H1 (cell line): ENCODE measurements around the gene THPO. TPM values are rescaled to one million over a fixed set of nuclear protein-coding genes. Genes with fewer than 3 reads are reported as not detected.

ENCODE experiments used
- CTCF ChIA-PET: fragments of 300-600 bp; sonication (Branson Sonifier 250); formaldehyde crosslinking; loops from one replicate; lab custom pipeline; 2021; ENCODE audit not compliant: partially characterized antibody; lab: Charles Lee
- POLR2A ChIA-PET: fragments of 300-600 bp; sonication (Branson Sonifier 250); formaldehyde crosslinking; loops from one replicate; lab custom pipeline; 2021; ENCODE audit warnings: inconsistent platforms; ENCODE audit not compliant: partially characterized antibody; lab: Charles Lee
- DNase-seq, 2 experiments: peaks; one replicate each; pipeline versions ENCODE4 v3.0.0 to v3.0.0-alpha.2; 2010 to 2022; ENCODE audit warnings: low spot score in 2 of 2, low read depth in 1 of 2, mixed read lengths in 1 of 2
- FAIRE-seq: peaks from 2 replicates; lab custom pipeline; 2011; peaks lifted over from hg19 to GRCh38; lab: Jason Lieb, UNC
- H2AFZ ChIP-seq: 2 replicates; pipeline ENCODE4 v1.8.1; 2012; ENCODE audit warnings: low read length, inconsistent platforms
- H2AK5ac ChIP-seq: 2 replicates; pipeline ENCODE4 v1.6.1; 2013; ENCODE audit warnings: low read depth, low read length
- H2BK120ac ChIP-seq: replicated peaks from 2 replicates; pipeline ENCODE3; 2013; ENCODE audit warnings: low read depth, low read length, inconsistent platforms
- H2BK12ac ChIP-seq: 2 replicates; pipeline ENCODE4 v1.6.1; 2013; ENCODE audit warnings: low read depth, low read length
- H2BK15ac ChIP-seq: 2 replicates; pipeline ENCODE4 v1.6.1; 2013; ENCODE audit warnings: low read length
- H2BK20ac ChIP-seq: 2 replicates; pipeline ENCODE4 v1.6.1; 2013; ENCODE audit warnings: low read length
- H2BK5ac ChIP-seq: 2 replicates; pipeline ENCODE4 v1.6.1; 2013; ENCODE audit warnings: low read depth, low read length
- H3K14ac ChIP-seq: 2 replicates; pipeline ENCODE4 v1.6.1; 2013; ENCODE audit warnings: inconsistent platforms; ENCODE audit not compliant: insufficient read length
- H3K18ac ChIP-seq: 2 replicates; pipeline ENCODE4 v1.6.1; 2013; ENCODE audit warnings: low read length; ENCODE audit errors: extremely low read depth
- H3K23ac ChIP-seq: 2 replicates; pipeline ENCODE4 v1.6.1; 2013; ENCODE audit warnings: inconsistent platforms; ENCODE audit not compliant: insufficient read length
- H3K23me2 ChIP-seq: 2 replicates; pipeline ENCODE4 v1.6.1; 2013; ENCODE audit warnings: low read depth, low read length
- H3K27ac ChIP-seq: 2 replicates; pipeline ENCODE4 v1.6.1; 2011; ENCODE audit warnings: low read depth, low read length, inconsistent platforms
- H3K27me3 ChIP-seq, 4 experiments: replicated peaks in 1 of 4; 1 replicate in 1 of 4; 2 replicates in 3 of 4; pipeline versions ENCODE4 v1.6.1 to v1.8.1; 2011 to 2013; ENCODE audit warnings: low read length in 3 of 4, mild to moderate bottlenecking in 3 of 4, inconsistent platforms in 2 of 4, mixed read lengths in 2 of 4, moderate library complexity in 1 of 4; ENCODE audit not compliant: control insufficient read depth in 3 of 4, insufficient read depth in 3 of 4; ENCODE audit errors: extremely low read depth in 1 of 4
- H3K36me3 ChIP-seq, 4 experiments: 2 replicates each; pipeline versions ENCODE4 v1.6.1 to v1.8.1; 2011 to 2013; ENCODE audit warnings: mild to moderate bottlenecking in 4 of 4, low read length in 3 of 4, moderate library complexity in 2 of 4, control low read depth in 1 of 4, inconsistent platforms in 1 of 4; ENCODE audit not compliant: insufficient read depth in 4 of 4, control insufficient read depth in 2 of 4
- H3K4ac ChIP-seq: replicated peaks from 2 replicates; pipeline ENCODE3; 2013; ENCODE audit warnings: low read length, low read depth, mixed read lengths, inconsistent platforms; ENCODE audit not compliant: insufficient read length
- H3K4me1 ChIP-seq, 4 experiments: replicated peaks in 1 of 4; 1 replicate in 1 of 4; 2 replicates in 3 of 4; pipeline versions ENCODE4 v1.6.1 to v1.8.1; 2011 to 2013; ENCODE audit warnings: low read length in 3 of 4, inconsistent platforms in 2 of 4, mixed read lengths in 1 of 4; ENCODE audit not compliant: insufficient read depth in 4 of 4, control insufficient read depth in 3 of 4
- H3K4me2 ChIP-seq, 2 experiments: 2 replicates each; pipeline versions ENCODE4 v1.6.1 to v1.8.1; 2011 to 2013; ENCODE audit warnings: low read depth in 2 of 2, low read length in 2 of 2, control low read depth in 1 of 2, inconsistent platforms in 1 of 2, mild to moderate bottlenecking in 1 of 2; ENCODE audit not compliant: insufficient read depth in 1 of 2
- H3K4me3 ChIP-seq, 4 experiments: fragments of 200-600, 300-600 bp in 1 of 4; sonication (generic), shearing (Covaris generic), sonication (Bioruptor Twin) in 1 of 4; 2 replicates each; pipeline versions ENCODE4 v1.5.1 to v1.8.1; 2011 to 2016; ENCODE audit warnings: low read length in 4 of 4, low read depth in 3 of 4, control low read depth in 2 of 4, inconsistent platforms in 2 of 4, mild to moderate bottlenecking in 2 of 4, mixed read lengths in 1 of 4, moderate library complexity in 1 of 4; ENCODE audit not compliant: insufficient read depth in 2 of 4; ENCODE audit errors: extremely low read depth in 1 of 4
- H3K56ac ChIP-seq: replicated peaks from 2 replicates; pipeline ENCODE3; 2013; ENCODE audit warnings: low read depth, mild to moderate bottlenecking, mixed read lengths, low read length, inconsistent platforms; ENCODE audit not compliant: insufficient read length
- H3K79me1 ChIP-seq: 2 replicates; pipeline ENCODE4 v1.6.1; 2013; ENCODE audit warnings: low read depth, low read length, control low read depth
- H3K79me2 ChIP-seq, 2 experiments: 2 replicates each; pipeline versions ENCODE4 v1.6.1 to v1.8.1; 2012 to 2013; ENCODE audit warnings: low read length in 2 of 2, mild to moderate bottlenecking in 2 of 2, inconsistent platforms in 1 of 2; ENCODE audit not compliant: insufficient read depth in 2 of 2, control insufficient read depth in 1 of 2
- H3K9ac ChIP-seq, 4 experiments: replicated peaks in 1 of 4; 1 replicate in 1 of 4; 2 replicates in 3 of 4; pipeline versions ENCODE4 v1.6.1 to v1.8.1; 2011 to 2013; ENCODE audit warnings: low read depth in 3 of 4, low read length in 3 of 4, control low read depth in 2 of 4, mild to moderate bottlenecking in 2 of 4, moderate library complexity in 2 of 4, inconsistent platforms in 1 of 4; ENCODE audit errors: extremely low read depth in 1 of 4
- H3K9me3 ChIP-seq, 2 experiments: 2 replicates each; pipeline versions ENCODE4 v1.6.1 to v1.8.1; 2012 to 2013; ENCODE audit warnings: mild to moderate bottlenecking in 2 of 2, moderate library complexity in 2 of 2, control low read depth in 1 of 2, inconsistent platforms in 1 of 2, low read depth in 1 of 2, low read length in 1 of 2, mixed read lengths in 1 of 2; ENCODE audit not compliant: insufficient read depth in 2 of 2
- H4K20me1 ChIP-seq, 2 experiments: replicated peaks in 1 of 2; 2 replicates each; pipeline versions ENCODE3 to v1.8.1; 2011 to 2013; ENCODE audit warnings: inconsistent platforms in 2 of 2, low read length in 2 of 2, mild to moderate bottlenecking in 1 of 2; ENCODE audit not compliant: insufficient read depth in 2 of 2, control insufficient read depth in 1 of 2
- H4K5ac ChIP-seq: 2 replicates; pipeline ENCODE4 v1.6.1; 2013; ENCODE audit warnings: low read length, low read depth, mixed read lengths, inconsistent platforms; ENCODE audit not compliant: insufficient read length
- H4K8ac ChIP-seq: 2 replicates; pipeline ENCODE4 v1.8.0; 2013; ENCODE audit warnings: mild to moderate bottlenecking, moderate library complexity, low read length, inconsistent platforms; ENCODE audit not compliant: insufficient read depth; ENCODE audit errors: extremely low read depth
- H4K91ac ChIP-seq: replicated peaks from 2 replicates; pipeline ENCODE3; 2013; ENCODE audit warnings: low read length, mixed read lengths, inconsistent platforms; ENCODE audit not compliant: insufficient read length
- CHD2 ChIP-seq: IDR thresholded peaks from 2 replicates; pipeline ENCODE4 v1.6.1; 2012; ENCODE audit warnings: low read length, improper control_type of control experiment
- JUND ChIP-seq: IDR thresholded peaks from 2 replicates; pipeline ENCODE4 v1.6.1; 2011; ENCODE audit warnings: mild to moderate bottlenecking, improper control_type of control experiment, low read length
- SIX5 ChIP-seq: IDR thresholded peaks from 2 replicates; pipeline ENCODE4 v1.6.1; 2011; ENCODE audit warnings: mild to moderate bottlenecking, low read depth, low read length
- TAF1 ChIP-seq: IDR thresholded peaks from 2 replicates; pipeline ENCODE4 v1.6.1; 2011; ENCODE audit warnings: mild to moderate bottlenecking, low read depth, low read length
- whole genome bisulfite sequencing, 2 experiments: shearing (Covaris generic) in 1 of 2; methylation state at CpG; one replicate each; pipeline versions ENCODE4 v1.1.6 to v1.1.7; 2013 to 2015; ENCODE audit warnings: low lambda C conversion rate in 2 of 2, mixed read lengths in 2 of 2, inconsistent platforms in 1 of 2, low coverage in 1 of 2, missing lambda C conversion rate in 1 of 2; ENCODE audit not compliant: insufficient replicate concordance in 2 of 2, insufficient coverage in 1 of 2, insufficient read length in 1 of 2; ENCODE audit errors: extremely low coverage in 1 of 2, missing lambda C conversion rate in 1 of 2; 5-methylcytosine and 5-hydroxymethylcytosine counted together
- polyA plus RNA-seq, 7 experiments: library from polyadenylated mRNA; depleted of rRNA in 3 of 7; stranded (reverse) in 5 of 7; unstranded in 2 of 7; fragments of >200 nt in 5 of 7; fragments of 200-250 nt in 2 of 7; gene quantifications; 1 replicate in 5 of 7; 2 replicates in 1 of 7; 4 replicates in 1 of 7; pipeline versions ENCODE4 v1.2.1 to v1.2.3, GENCODE V29; 2011 to 2013; ENCODE audit warnings: missing spikeins in 2 of 7, mixed read lengths in 2 of 7
- total RNA-seq: library from RNA; stranded (reverse); fragmentation: NEBNext Ultra II Directional; extraction: Animal tissue kit (Norgen Biotek cat#: 25700); gene quantifications from 2 replicates; pipeline ENCODE4 v1.2.1, GENCODE V29; 2021

The THPO gene
- total and polyA plus RNA-seq, 2 of the 8 experiments (the other 6 are each of a cell fraction or from before 2014, with no cell fraction given), result 0.82 to 1.2 TPM

- no peaks in the 10 kb centered on the region for H3K9me3 ChIP-seq
- FAIRE-seq (no peak), DNase-seq (no peak)
- H3K56ac ChIP-seq, result no peak overlapping the region
- H3K79me2 ChIP-seq, result no peaks in the 10 kb centered on the region
- peaks cover 2% of the 10 kb centered on the region; the same call in 1 of the 2 replicates for H3K23me2 ChIP-seq
- H4K20me1 ChIP-seq, result peaks cover 0 to 1% of the 10 kb centered on the region in 2 experiments
- no peak overlapping the region for H2BK12ac ChIP-seq
- no peak overlapping the region for H3K9ac ChIP-seq
- H2BK15ac ChIP-seq, result no peak overlapping the region
- no peak for TF ChIP-seq JUND
- no peak for TF ChIP-seq CHD2
- no peak for TF ChIP-seq SIX5
- TF ChIP-seq TAF1, result no peak
- no peaks in the 10 kb centered on the region for H3K27me3 ChIP-seq
- no peak overlapping the region for H3K4me3 ChIP-seq
- no peak overlapping the region for H3K27ac ChIP-seq
- H2AFZ ChIP-seq, result no peak overlapping the region
- H3K23ac ChIP-seq, result no peak overlapping the region
- 99% methylated on average over 8 of the region's 8 CpGs; no CpG with 5 or more reads in 1 of the 2 experiments for WGBS, 2 experiments
- no peaks in the 10 kb centered on the region for H3K36me3 ChIP-seq
- H2BK120ac ChIP-seq, result no peak overlapping the region
- H2BK5ac ChIP-seq, result no peak overlapping the region
- POLR2A ChIA-PET, result no interaction called here
- CTCF ChIA-PET, result interaction anchor here (0.6 to 1.8 kb wide), 5 partner anchors 8 to 38 kb away, joined by 3 to 10 read pairs (median 3); no protein-coding TSS in a partner anchor
- 0 out of 7 replicates have a peak, but pooled peaks cover 0 to under 1% (median 0%) of the 10 kb centered on the region in 4 experiments for H3K4me1 ChIP-seq
- no peaks in the 10 kb centered on the region for H3K79me1 ChIP-seq
- H4K8ac ChIP-seq, result peak overlapping the region; percentile 5; the same call in 1 of the 2 replicates
- no peak overlapping the region for H3K4me2 ChIP-seq
- H4K5ac ChIP-seq, result no peak overlapping the region
- H2AK5ac ChIP-seq, result no peak overlapping the region
- no peak overlapping the region for H2BK20ac ChIP-seq
- no peak overlapping the region for H3K4ac ChIP-seq
- H3K14ac ChIP-seq, result no peak overlapping the region
- H4K91ac ChIP-seq, result no peak overlapping the region
- H3K18ac ChIP-seq, result no peak overlapping the region
These were observed 31.4 kb upstream of the THPO start for GRCh38 chr3:184409331-184409926.
